AG09319 (cell line): Measurements from ENCODE around the gene SMAD4.

Experiments used
- DNase-seq: peaks from one replicate; pipeline ENCODE4 v3.0.0-alpha.2; 2010; ENCODE audit warnings: low read depth; ENCODE audit errors: extremely low read depth
- CTCF ChIP-seq: IDR thresholded peaks from 2 replicates; pipeline ENCODE4 v1.5.1; 2011; ENCODE audit warnings: low read depth, mild to moderate bottlenecking, inconsistent platforms, low read length, moderate library complexity

The SMAD4 gene

GRCh38 chr18:51097021-51097822 is 67.2 kb downstream of the SMAD4 start:
- DNase-seq = no peak
- no peak for TF ChIP-seq CTCF

GRCh38 chr18:51098082-51098481 is 68.1 kb downstream of the SMAD4 start:
- TF ChIP-seq CTCF = no peak
- no peak for DNase-seq

GRCh38 chr18:51098513-51098912 is 68.5 kb downstream of the SMAD4 start:
- DNase-seq = no peak
- no peak for TF ChIP-seq CTCF

- no peak for TF ChIP-seq CTCF
- DNase-seq = no peak
These were observed 70.5 kb downstream of the SMAD4 start for GRCh38 chr18:51100385-51101120.

- no peak for TF ChIP-seq CTCF
- DNase-seq = no peak
These were observed 77.1 kb downstream of the SMAD4 start for GRCh38 chr18:51107082-51107481.

- no peak for DNase-seq
- no peak for TF ChIP-seq CTCF
These were observed 77.7 kb downstream of the SMAD4 start for GRCh38 chr18:51107598-51108305.

GRCh38 chr18:51108330-51108729 is 78.3 kb downstream of the SMAD4 start:
- TF ChIP-seq CTCF = no peak

More at GRCh38 chr18:51108330-51108729, 78.3 kb downstream of the SMAD4 start:
- no peak for DNase-seq
